DMS53 (cell line): Measurements from ENCODE around the gene UMODL1.
A peak's percentile ranks its signal among the peaks of the same experiment; 100 is the strongest.

ENCODE experiments used
- DNase-seq: peaks from one replicate; lab custom pipeline; 2025; lab: John Stamatoyannopoulos, UW

The UMODL1 gene

GRCh38 chr21:42071146-42071737 lies at the start of gene UMODL1:
Gene UMODL1, plus strand, starts transcription at chr21:42071317. Its CDS starts 0 bp downstream, at chr21:42071317.
- no peak for DNase-seq

GRCh38 chr21:42021371-42022090 lies 49.6 kb upstream of the UMODL1 start:
- no peak for DNase-seq

- no peak for DNase-seq
These were observed 49.1 kb upstream of the UMODL1 start for GRCh38 chr21:42022091-42022430.

- DNase-seq = no peak
These were observed 48.2 kb upstream of the UMODL1 start for GRCh38 chr21:42022906-42023305.

- DNase-seq = no peak
These were observed 45.6 kb upstream of the UMODL1 start for GRCh38 chr21:42025376-42026081.

- DNase-seq = no peak
These were observed 45.1 kb upstream of the UMODL1 start for GRCh38 chr21:42026082-42026435.

- DNase-seq = no peak
These were observed 43.9 kb upstream of the UMODL1 start for GRCh38 chr21:42027085-42027821.

GRCh38 chr21:42027822-42028765 lies 43.0 kb upstream of the UMODL1 start:
- DNase-seq = no peak

- DNase-seq = peak; percentile 13
These were observed 42.2 kb upstream of the UMODL1 start for GRCh38 chr21:42028766-42029425.

- no peak for DNase-seq
These were observed 40.8 kb upstream of the UMODL1 start for GRCh38 chr21:42030311-42030710.

- no peak for DNase-seq
These were observed 39.9 kb upstream of the UMODL1 start for GRCh38 chr21:42031241-42031640.

- no peak for DNase-seq
These were observed 39.3 kb upstream of the UMODL1 start for GRCh38 chr21:42031816-42032215.

- no peak for DNase-seq
These were observed 38.9 kb upstream of the UMODL1 start for GRCh38 chr21:42032266-42032665.

- DNase-seq = no peak
These were observed 38.1 kb upstream of the UMODL1 start for GRCh38 chr21:42032968-42033367.

GRCh38 chr21:42036313-42036712 lies 34.8 kb upstream of the UMODL1 start:
- DNase-seq = no peak

- no peak for DNase-seq
These were observed 33.6 kb upstream of the UMODL1 start for GRCh38 chr21:42037516-42037915.

- DNase-seq = no peak
These were observed 33.2 kb upstream of the UMODL1 start for GRCh38 chr21:42037943-42038342.

- DNase-seq = no peak
These were observed 32.7 kb upstream of the UMODL1 start for GRCh38 chr21:42038393-42038792.

GRCh38 chr21:42038826-42039425 lies 32.2 kb upstream of the UMODL1 start:
- DNase-seq = peak; percentile 66

GRCh38 chr21:42039470-42039901 lies 31.6 kb upstream of the UMODL1 start:
- peak; percentile 57 for DNase-seq
